ENCODE results near the gene AKAP6.

The AKAP6 gene

GRCh38 chr14:32702088-32702487, 373.0 kb downstream of the AKAP6 start:
- no peak for DNase-seq (ENCODE audit: low read depth in 3 of 3, low spot score in 1 of 3)

- DNase-seq (ENCODE audit: low read depth in 3 of 3, low spot score in 1 of 3), result no peak
Observed at GRCh38 chr14:32702562-32702961, 373.5 kb downstream of the AKAP6 start.

DNA sequence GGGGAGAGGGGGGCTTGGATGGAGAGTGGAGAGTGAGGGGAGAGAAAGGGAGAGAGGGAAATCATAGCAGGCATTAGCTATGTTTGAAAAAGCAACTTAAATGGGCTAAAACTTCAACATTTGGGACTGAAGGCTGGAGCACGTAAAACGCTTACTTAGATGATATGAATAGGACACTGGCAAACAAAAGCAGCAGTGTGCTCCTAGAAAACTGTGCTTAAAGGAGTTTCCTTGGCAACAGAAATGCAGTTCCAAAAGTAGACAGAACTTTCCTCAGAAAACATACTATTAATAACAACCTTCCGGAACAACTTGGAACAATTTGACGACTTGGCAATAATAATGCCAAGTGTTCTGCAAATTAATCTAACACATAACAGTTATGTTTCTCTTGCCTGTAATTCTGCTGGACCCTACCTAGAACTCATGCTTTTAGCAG, 374.1 kb downstream of the AKAP6 start:
- DNase-seq (ENCODE audit: low read depth in 3 of 3, low spot score in 1 of 3), result no peak

DNA sequence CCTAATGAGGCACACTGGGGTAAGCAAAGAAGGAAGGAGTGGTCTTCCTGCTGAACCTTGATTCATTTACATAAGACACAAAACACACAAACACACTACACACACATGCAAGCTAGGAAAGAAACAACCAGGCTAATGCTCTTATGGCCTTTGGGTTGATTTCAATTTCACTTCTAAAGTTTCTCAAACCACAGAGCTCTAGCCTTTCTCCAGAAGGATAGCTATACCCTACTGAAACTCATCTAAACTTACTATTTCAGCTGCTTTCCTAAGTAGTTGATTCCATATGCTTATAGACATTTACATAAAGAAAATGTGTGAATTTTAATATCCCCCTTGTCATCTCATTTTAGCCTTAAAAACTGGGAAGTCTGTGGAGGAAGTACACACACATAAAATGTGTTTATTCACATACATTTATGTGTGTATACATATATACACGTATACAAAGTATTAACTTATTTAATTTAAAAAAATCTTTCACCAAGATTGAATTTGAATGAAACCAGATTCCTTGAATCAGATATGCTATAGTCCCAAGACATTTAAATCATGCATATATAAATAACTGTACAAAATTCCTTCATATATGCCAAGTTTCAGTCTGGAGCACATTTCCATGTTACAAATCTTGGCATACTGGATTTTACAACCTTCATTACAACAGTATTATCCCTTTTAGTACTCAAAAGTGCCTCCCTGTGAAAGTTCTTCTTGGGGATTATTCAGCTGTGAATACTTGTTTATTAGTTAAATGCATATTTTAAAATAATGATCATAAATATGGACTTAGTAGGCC, 377.8 kb downstream of the AKAP6 start:
- DNase-seq (ENCODE audit: low read depth in 3 of 3, low spot score in 1 of 3), result no peak

DNA sequence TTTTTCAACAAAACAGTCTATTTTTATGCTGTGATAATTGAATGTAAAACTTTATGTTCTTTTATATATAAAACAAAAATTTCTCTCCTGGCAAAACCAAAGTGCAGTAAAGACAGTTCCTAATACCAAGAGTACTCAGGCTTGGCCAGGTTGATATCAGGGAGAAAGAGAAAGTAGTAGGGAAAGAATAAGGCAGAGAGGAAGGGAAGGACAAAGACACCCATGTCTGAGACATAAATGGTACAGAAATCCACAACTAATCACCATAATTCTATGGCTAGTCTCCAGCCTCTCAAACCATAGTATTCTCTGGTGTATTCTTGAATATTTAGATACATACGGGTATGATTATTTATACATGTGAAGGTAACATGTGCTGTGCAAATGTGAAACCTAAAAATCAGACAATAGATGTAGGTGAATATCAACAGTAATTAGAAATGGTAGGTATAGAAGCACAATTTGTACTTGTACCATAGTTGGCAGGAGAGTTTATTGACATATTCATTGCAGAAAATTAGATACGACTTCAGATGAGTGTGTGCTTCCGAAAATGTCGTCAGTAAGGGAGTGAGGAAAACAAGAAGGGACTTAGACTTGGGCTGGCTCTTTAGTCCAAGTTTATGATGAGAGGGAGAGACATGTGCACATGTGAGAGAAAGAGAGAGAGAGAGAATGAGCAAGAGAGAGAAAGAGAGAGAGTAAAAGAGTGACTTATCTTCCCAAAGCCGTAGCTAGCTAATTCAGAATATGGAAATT, 378.8 kb downstream of the AKAP6 start:
- DNase-seq (ENCODE audit: low read depth in 3 of 3, low spot score in 1 of 3), result no peak

DNA sequence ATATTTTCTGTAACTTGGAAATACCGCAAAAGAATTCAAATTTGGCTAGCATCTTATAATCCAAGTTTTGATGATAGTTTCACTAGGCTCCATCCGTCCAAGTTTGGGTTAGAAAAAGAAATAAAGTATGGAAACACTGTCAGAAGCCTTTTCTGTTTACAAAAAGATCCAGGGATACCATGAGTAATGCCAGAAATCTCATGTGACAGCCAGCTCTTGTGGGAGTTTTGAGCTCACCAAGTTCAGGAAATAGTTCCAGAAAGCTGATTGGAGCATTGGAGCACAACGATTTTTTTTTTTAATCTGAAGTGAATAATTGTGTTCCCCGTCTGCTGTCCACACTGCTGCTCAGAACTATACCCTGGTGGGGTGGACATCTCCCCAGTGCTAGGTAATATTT, 379.9 kb downstream of the AKAP6 start:
- no peak for DNase-seq (ENCODE audit: low read depth in 3 of 3, low spot score in 1 of 3)

DNA sequence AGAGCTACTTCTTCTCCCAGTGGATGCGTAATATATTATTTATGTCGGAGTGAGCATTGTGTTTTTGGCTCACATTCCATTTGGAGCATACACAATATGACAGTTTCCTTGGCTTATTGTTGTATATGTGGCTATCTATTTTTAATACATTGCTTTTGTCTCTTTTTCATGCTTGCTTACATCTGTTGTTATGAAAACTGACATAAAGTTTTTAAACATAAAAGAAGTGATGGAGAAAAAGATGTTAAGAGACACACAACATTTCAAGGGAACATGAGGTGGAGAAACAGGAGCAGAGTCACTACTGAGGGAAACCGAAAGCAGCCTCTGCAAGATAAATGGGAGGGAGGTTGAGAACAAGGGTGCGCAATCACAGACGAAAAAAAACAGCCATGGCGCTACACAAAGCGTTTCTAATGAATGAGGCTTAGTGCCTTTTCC, 381.2 kb downstream of the AKAP6 start:
- no peak for DNase-seq (ENCODE audit: low read depth in 3 of 3, low spot score in 1 of 3)

DNA sequence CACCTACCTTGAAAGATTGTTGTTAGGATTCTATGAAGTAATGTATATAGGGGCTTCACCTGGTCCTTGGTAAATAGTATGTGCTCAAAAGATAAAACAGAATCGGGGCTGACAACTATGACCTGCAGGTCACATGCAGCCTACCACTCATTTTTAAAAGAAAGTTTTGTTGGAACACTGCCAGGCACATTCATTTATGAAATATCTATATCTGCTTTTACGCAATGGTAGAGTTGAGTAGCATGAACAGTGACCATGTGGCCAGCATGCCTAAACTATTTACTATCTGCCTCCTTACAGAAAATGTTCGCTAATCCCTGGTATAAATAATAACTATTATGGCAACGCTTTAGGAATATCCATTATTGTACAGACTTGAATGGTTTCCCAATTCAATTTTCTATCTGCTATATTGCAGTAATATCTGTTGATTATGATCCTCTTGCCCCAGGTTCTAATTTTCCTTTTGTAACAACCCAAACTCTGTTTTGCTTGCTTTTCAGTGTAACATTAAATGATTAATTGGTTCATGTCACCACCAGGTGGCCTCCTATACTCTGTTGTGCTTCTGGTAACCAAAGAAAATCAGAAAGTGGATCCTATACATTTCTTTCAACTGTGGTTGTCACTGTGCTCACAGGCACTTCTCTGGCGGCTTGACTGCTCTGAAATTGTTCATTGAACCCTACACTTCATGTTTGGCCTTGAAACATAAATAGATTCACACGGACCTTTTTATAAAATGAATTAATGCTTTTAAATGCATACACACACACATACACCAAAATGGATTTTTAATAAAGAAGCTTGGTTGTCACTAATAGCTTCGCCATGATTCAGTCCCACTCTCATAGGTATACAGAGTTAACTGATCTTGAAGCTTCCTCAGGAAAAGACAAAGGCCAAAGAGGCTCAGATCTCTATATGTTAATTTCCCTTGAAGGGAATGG, 381.9 kb downstream of the AKAP6 start:
- no peak for DNase-seq (ENCODE audit: low read depth in 3 of 3, low spot score in 1 of 3)

DNA sequence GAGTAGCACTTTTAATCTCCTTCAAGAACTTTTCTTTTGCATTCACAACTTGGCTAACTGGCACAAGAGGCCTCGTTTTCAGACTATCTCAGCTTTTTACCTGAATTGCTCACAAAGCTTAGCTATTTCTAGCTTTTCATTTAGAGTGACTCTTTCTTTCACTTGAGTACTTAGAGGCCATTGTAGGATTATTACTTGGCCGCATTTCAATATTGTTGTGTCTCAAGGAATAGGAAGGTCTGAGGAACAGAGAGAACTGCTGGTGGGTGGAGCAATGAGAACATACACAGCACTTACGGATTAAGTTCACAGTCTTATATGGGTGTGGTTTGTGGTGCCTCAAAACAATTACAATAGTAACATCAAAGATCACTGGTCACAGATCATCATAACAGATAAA, 384.8 kb downstream of the AKAP6 start:
- DNase-seq (ENCODE audit: low read depth in 3 of 3, low spot score in 1 of 3), result no peak

GRCh38 chr14:32719601-32720000, 390.5 kb downstream of the AKAP6 start:
- no peak for DNase-seq (ENCODE audit: low read depth in 3 of 3, low spot score in 1 of 3)

GRCh38 chr14:32720927-32721326, 391.8 kb downstream of the AKAP6 start:
- DNase-seq (ENCODE audit: low read depth in 3 of 3, low spot score in 1 of 3), result no peak

GRCh38 chr14:32722631-32723183, 393.6 kb downstream of the AKAP6 start:
- no peak for DNase-seq (ENCODE audit: low read depth in 3 of 3, low spot score in 1 of 3)

- DNase-seq (ENCODE audit: low read depth in 3 of 3, low spot score in 1 of 3), result no peak
Observed at GRCh38 chr14:32724867-32725471, 395.9 kb downstream of the AKAP6 start.

DNA sequence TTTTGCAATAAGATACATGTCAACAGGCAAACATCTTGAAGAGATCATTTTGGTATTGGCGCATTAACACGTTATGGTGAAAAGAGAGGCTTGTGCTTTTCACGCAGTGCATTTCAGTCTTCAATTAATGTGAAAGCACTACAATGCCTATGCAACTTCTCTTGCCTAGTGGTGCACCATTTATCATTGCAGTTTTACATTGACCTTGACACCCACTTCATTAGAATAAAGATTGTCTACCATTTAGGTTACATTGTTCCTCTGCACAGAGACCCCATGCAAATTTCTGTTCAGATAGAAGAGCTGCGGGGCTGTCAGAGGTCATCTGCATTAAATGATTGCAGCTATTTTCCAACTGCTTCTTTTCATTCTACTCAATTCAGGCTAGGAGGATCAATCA, 397.4 kb downstream of the AKAP6 start:
- DNase-seq (ENCODE audit: low read depth in 3 of 3, low spot score in 1 of 3), result no peak

GRCh38 chr14:32727832-32728231, 398.7 kb downstream of the AKAP6 start:
- DNase-seq (ENCODE audit: low read depth in 3 of 3, low spot score in 1 of 3), result no peak

DNA sequence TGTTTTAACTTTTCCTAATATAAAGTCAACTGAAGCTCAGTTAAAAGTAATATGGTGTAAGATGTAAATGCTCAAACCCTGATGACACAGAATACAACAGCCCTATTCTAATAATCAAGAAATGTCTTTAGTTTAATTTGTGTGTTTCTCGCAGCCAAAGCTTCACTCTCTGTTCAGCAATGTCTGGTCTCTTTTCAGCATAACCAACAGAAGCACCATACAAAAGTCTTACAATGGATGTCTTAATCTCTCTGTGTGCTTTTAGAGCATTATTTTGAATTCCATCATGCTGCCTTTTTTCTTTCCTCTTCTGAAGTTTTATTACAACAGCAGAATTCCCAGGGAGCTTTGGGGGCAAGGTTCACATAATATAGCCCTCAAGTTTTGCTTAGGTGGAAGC, 399.4 kb downstream of the AKAP6 start:
- DNase-seq (ENCODE audit: low read depth in 3 of 3, low spot score in 1 of 3), result no peak

GRCh38 chr14:32728976-32729375, 399.9 kb downstream of the AKAP6 start:
- DNase-seq (ENCODE audit: low read depth in 3 of 3, low spot score in 1 of 3), result no peak

GRCh38 chr14:32731249-32731648, 402.2 kb downstream of the AKAP6 start:
- DNase-seq (ENCODE audit: low read depth in 3 of 3, low spot score in 1 of 3), result no peak

DNA sequence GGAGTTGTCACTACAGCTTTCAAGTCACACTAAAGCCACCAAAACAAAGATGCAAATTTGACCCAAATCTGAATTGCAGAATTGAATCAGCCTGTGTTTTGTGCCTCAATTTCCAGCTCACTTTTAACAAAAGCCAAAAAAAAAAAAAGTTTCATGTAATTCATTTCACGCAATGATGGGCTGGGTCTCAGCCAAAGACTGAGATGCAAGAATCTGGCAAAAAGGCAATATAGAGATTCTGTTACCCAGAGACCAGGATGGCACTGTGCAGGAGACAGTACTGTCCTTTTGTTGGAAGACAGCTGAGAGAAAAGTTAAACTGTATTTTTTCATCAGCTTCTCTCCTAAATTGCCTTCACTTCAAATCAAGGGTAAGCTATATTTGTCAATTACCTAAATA, 403.9 kb downstream of the AKAP6 start:
- no peak for DNase-seq (ENCODE audit: low read depth in 3 of 3, low spot score in 1 of 3)

GRCh38 chr14:32734261-32734660, 405.2 kb downstream of the AKAP6 start:
- no peak for DNase-seq (ENCODE audit: low read depth in 3 of 3, low spot score in 1 of 3)

DNA sequence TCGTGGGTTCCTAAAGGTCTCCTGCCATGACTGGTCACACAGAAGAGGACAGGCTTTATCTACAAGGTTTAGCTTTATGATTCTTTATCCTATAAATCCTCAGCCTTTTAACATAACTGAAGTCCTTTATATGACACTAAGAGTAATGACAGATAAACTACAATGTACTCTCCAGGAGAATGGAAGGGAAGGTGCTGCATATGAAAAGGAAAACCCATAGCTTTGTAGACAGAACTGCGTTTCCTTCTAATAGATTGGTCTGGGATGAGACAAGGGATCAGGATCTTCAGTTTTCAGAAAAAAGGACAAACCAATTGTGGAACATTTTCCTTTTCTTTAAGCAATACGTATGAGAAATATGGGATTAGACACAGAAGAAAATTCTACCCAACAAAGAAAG, 408.5 kb downstream of the AKAP6 start:
- no peak for DNase-seq (ENCODE audit: low read depth in 3 of 3, low spot score in 1 of 3)

All from stimulated activated CD4-positive, alpha-beta T cell treated with anti-CD3 and anti-CD28 coated beads, TNF-alpha, amount 100 ng/mL, for 1 hour (primary cell).